Raji (cell line): ENCODE results near the gene MAGEA9B.
A peak's percentile ranks its signal among the peaks of the same experiment; 100 is the strongest.
"Not testable (repeated sequence)": the region's sequence is repeated elsewhere in the genome, so short reads cannot be mapped to it uniquely, and the experiment has no call there.

Experiments
- POLR2A ChIP-seq: IDR thresholded peaks from 2 replicates; pipeline ENCODE4 v1.6.1; 2011; ENCODE audit warnings: low read depth, low read length, control low read depth; ENCODE audit not compliant: insufficient read depth

MAGEA9B gene

DNA sequence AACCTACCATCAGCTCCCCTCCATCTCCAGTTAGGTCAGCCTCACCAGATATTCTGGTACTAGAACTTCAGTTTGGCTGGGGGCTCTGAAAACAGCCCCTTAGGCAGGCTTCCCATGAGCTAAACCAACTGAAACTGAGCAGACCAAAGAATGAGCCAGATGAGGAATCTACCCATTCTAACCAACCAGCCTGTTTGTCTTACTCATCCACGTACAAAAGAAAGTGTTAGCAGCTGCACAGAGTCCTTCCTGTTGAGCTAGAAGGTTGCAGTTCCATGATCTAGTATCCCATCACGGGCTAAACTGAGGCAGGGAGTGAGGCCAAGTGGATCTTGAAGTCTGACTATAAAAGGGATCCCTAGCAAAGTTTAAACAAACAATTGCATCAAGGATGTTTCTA is 17.5 kb downstream of the MAGEA9B start:
- TF ChIP-seq POLR2A: no peak

DNA sequence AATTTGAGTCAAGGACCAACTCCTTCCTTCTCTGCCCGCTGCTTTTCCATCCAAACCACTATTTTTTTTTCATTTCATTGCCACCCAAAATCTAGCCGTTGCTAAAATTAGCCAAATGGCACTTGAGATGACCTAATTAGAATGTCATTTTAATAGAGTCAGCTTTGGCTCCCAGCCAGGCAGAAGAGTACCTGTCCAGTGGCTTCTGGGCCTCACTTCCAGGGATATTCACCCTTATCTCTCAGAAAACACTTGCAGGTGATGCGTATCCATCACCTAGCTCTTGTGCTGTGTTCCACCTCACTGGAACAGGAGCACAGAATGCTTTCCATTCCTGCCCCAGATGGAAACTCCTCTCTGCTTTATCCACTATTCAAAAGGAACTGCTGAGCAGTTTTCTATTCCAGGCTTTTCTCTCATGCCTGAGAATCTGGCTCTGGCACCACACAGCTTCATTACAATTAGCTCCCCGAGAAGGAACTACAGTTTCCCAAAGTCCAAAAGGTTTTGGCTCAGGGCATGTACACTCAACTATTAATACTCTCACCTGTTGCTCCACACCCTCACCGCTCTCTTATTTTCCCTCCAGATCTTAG is 18.5 kb downstream of the MAGEA9B start:
- TF ChIP-seq POLR2A: no peak

DNA sequence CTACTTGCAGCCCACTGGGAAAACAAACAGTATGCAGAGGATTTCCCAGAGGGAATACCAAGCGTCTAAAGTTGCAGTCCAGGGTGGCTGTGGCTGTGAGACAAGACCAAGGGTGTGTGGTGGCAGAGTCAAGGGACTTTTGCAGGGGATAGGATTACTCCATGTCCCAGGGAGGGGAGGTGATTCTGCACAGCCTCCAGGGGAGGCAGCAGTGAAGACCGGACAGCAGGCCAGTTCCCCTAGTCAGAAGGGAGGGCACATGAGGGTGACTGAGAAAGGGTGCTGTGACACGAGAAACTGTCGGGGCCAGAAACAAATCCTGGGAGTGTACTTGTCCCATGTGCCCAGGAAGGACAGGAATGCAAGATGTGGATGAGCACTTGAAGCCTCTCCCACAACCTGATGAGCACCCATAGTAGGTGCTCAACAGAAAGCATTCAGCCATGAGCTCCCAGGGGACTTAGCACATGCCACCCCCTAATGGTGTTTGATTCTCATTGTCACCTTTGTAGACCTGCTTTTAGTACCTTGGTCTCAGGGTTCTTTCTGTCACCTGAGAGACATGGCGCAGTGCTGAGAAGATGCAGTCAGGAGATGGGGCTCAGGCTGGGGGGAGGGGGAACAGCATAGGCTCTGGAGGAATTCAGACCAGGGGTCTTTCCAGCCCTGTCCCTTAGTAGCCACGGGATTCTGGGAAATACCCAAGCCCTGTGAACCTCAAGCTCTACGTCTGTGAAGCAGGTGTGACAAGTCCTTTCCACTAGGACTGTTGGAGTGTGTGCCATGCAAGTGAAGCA is 19.4 kb downstream of the MAGEA9B start:
- TF ChIP-seq POLR2A: no peak

DNA sequence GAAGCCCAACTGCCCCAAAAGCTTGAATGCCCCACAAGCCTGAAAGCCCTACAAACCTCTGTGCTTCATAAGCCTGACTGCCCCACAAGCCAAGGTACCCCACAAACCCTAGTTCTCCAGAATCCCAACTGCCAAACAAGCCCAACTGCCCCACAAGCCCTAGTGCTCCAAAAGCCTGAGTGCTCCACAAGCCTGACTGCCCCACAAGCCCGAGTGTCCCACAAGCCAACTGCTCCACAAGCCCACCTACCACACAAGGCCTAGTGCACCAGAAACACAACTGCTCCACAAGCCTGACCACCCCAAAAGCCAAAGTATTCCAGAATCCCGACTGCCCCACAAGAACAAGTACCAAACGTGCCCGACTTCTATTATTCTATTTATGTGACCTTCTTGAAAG is 23.9 kb downstream of the MAGEA9B start:
- TF ChIP-seq POLR2A: no peak

DNA sequence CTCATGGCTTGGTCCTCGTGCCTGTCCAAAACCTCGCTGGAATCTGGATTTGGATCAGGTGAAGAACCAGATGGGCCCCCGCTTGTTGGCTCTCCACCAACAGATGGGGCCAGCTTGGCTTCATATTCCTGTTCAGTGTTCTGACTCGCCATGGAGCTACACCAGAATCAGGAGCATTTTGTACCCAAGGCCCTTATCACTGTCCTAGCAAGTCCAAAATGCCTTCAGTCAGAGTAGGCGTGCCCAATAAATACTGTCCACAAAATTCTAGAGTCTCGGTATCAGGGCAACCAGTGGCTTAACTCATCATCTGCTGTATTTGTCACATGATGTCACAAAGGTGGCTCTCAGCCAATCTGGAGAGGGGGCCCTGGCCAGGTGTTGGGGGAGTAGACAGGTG is 37.6 kb downstream of the MAGEA9B start, which contains the start of gene HSFX3:
Gene HSFX3, minus strand, starts transcription at position 224 of the 400 bp plus-strand sequence. Its CDS starts 72 bp downstream, at position 152.
- TF ChIP-seq POLR2A: not testable (repeated sequence)

DNA sequence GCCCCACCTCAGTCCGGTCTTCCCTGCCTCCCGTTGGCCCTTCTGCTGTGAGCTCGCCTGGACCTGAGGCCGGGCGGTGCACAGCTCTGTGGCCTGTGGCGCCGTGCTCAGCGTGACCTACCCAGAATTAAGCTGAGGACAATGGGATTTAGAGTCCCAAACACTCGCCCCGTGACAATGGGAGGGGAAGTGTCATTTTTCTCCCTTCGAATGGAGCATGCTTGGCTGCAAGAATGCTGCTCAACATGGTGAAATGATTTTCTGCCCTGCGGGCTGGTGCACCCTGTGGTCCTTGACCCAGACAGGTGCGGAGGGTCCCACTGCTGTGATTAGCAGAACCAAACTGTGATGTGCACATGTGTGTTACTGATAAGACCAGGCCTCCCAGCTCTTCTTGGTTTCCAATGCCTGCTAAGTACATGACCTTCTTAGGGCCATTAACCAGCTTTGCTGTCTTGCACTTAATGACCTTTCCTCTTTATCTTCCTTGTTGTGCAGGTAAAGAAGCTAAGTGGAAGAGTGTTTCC is 45.7 kb downstream of the MAGEA9B start:
- no peak for TF ChIP-seq POLR2A

DNA sequence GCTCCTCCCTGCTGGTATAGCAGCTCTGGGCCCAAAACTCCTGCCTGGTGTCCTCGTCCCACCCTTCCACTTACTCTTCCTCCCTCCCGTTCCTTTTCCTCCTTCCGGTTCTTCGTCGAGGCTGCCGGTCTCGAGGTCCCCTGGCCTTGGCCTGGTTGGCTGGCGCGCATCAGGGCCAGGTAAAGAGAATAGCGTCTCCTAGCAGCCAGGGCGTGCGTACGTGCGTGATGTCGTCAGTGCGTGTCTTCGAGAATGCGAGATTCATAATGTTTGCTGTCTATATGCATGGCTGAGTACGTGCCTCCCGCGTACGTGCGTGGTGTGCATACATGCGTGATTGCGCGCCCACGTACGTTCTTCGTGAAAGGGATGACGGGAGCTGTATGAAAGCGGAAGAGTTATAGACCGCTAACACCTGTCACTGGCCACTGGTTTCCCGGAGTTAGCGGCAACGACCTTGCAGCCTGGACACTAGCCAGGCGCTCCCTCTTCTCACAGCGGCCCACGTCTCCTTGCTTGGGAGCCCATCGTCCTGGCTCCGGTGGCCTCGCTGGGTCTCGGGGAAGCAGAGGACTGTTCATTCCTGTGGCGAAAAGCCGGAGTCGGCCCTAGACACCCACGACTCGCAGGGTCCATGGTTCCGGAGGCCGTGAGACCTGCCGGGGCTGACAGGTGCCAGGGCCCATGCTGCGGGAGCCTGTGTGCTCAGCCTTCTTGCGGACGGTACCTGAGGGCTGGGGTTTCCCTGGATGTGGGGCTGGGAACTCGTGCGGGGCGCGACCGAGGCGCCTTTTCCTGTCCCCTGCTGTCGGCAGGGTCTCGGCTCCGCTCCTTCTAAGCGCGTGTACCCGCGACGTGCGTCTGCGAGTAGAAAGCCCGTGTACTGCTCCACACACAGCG is 46.4 kb downstream of the MAGEA9B start, which contains the start of gene EOLA1:
Gene EOLA1, plus strand, starts transcription at position 392 of the 900 bp plus-strand sequence. CDS start 4,619 bp downstream, outside the sequence.
- peak; percentile 82 for TF ChIP-seq POLR2A

DNA sequence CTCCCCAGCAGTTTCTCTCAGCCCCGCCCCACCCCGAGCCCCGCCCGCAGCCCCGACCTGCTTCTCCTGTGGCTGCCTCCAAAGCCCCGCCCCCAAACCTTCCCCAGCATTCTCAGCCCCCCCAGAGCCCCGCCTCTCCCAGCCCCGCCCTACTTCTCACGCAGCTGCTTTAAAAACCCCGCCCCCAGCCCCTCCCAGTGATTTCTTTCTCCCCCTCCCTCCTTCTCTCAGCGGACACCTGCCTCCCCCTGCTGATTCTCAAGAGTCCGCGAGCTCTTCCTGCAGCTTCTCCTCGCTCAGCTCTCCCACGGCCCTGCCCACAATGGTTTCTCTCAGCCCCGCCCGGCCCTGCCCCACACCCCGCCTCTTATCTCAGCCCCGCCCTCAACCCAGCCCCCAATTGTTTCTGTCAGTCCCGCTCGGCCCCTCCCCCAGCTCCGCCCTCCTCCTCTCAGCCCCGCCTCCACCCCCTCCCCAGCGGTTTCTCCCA is 47.1 kb downstream of the MAGEA9B start:
- no peak for TF ChIP-seq POLR2A

DNA sequence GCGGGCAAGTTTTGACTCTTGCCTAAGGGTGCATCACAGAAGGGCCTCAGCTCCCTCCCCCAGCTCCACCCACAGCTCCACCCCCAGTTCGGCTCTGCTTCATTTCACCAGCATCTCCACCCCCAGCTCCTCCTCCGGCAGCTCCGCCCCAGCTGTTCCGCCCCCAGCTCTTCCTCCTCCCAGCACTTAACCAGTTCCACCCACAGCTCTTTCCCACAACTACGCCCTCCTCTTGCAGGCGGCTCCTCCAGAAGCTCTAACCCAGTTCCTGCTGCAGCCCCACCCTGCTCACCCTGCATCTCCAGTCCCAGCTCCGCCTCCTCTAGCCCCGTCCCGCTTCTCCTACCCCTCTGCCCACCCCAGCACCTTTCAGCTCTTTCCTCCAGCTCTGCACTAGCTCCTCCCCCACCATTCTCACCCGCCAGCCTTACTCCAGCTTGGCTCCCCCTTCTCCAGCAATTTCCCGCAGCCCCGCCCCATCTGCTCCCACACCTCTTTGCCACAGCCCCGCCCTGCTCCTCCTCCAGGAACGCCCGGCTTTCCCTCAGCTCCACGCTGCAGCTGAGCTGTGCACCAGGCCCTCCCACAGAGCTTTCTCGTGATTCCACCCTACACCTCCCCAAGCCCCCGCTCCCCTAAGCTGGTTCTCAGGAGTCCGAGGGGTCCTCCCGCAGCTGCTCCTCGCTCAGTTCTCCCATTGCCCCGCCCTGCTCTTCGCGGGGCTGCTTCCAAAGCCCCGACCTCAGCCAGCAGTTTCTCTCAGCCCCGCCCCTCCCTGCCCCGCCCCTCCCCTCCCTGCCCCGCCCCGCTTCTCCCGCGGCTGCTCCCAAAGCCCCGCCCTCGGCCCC is 47.8 kb downstream of the MAGEA9B start:
- TF ChIP-seq POLR2A: peak; percentile 36; the same call in 1 of the 2 replicates
